A549 (cell line): ENCODE data around the gene CLPX. TPM values are rescaled to one million over a fixed set of nuclear protein-coding genes. Genes with fewer than 3 reads are reported as not detected.

Source experiments
- ATAC-seq, 2 experiments: fragments of 200-7000 bp in 1 of 2; fragments of >200 bp in 1 of 2; cut with Nextera tagmentation in 1 of 2; cut with Tn5 transposase in 1 of 2; 3 replicates each; pipeline versions ENCODE4 v1.8.0 to v1.9.1; 2018 to 2020; ENCODE audit warnings: mild to moderate bottlenecking in 1 of 2, moderate library complexity in 1 of 2
- CTCF ChIA-PET: fragments of 300-600 bp; sonication (Branson Sonifier 250); formaldehyde crosslinking; extraction: SDS; loops from one replicate; lab custom pipeline; 2021; ENCODE audit warnings: antibody characterized with exemption, inconsistent platforms; lab: Yijun Ruan, JAX
- POLR2A ChIA-PET: fragments of 350-600 bp; formaldehyde crosslinking; extraction: SDS; loops from one replicate; lab custom pipeline; 2021; ENCODE audit warnings: antibody characterized with exemption, inconsistent platforms; lab: Yijun Ruan, JAX
- DNase-seq, 2 experiments: peaks; one replicate each; pipeline versions ENCODE4 v3.0.0 to v3.0.0-alpha.2; 2011 to 2016; ENCODE audit warnings: low read depth in 1 of 2, low spot score in 1 of 2
- FAIRE-seq: peaks from 2 replicates; lab custom pipeline; 2011; peaks lifted over from hg19 to GRCh38; lab: Jason Lieb, UNC
- H3K27ac ChIP-seq, 2 experiments: fragments of >200 bp; sonication (Bioruptor Twin); formaldehyde crosslinking; 3 replicates each; pipeline ENCODE4 v1.5.1; 2016 to 2017
- H3K4me1 ChIP-seq: fragments of >200 bp; sonication (Bioruptor Twin); formaldehyde crosslinking; 3 replicates; pipeline ENCODE4 v1.6.1; 2016
- H3K4me2 ChIP-seq: fragments of >200 bp; sonication (Bioruptor Twin); formaldehyde crosslinking; 3 replicates; pipeline ENCODE4 v1.6.1; 2016
- H3K4me3 ChIP-seq: fragments of >200 bp; sonication (Bioruptor Twin); formaldehyde crosslinking; 3 replicates; pipeline ENCODE4 v1.5.1; 2016
- H3K9me3 ChIP-seq: fragments of >200 bp; sonication (Bioruptor Twin); formaldehyde crosslinking; 3 replicates; pipeline ENCODE4 v1.6.1; 2016
- BHLHE40 ChIP-seq: IDR thresholded peaks from 2 replicates; pipeline ENCODE4 v1.6.1; 2012; ENCODE audit warnings: low read depth, low read length, inconsistent platforms
- CHD2 ChIP-seq: fragments of 150-350 bp; IDR thresholded peaks from 2 replicates; pipeline ENCODE4 v1.6.1; 2014; ENCODE audit warnings: low read length; ENCODE audit not compliant: partially characterized antibody
- CHD4 ChIP-seq: fragments of 200-600 bp; sonication (generic); IDR thresholded peaks from 2 replicates; pipeline ENCODE4 v1.6.1; 2016; ENCODE audit warnings: antibody characterized with exemption, mild to moderate bottlenecking, borderline replicate concordance
- FOSB ChIP-seq: fragments of 250-450 bp; sonication (Bioruptor Pico); IDR thresholded peaks from 2 replicates; pipeline ENCODE4 v1.5.0; 2020; ENCODE audit warnings: mild to moderate bottlenecking, moderate library complexity
- GATA3 ChIP-seq: IDR thresholded peaks from 2 replicates; pipeline ENCODE4 v1.6.1; 2012; ENCODE audit warnings: borderline replicate concordance
- HDAC2 ChIP-seq: fragments of 200-600 bp; sonication (generic); IDR thresholded peaks from 2 replicates; pipeline ENCODE4 v1.6.1; 2016
- HES2 ChIP-seq: fragments of >200 bp; sonication (Bioruptor Twin); formaldehyde crosslinking; IDR thresholded peaks from 2 replicates; pipeline ENCODE4 v1.6.1; 2016
- HOXB13 ChIP-seq: fragments of 250-450 bp; sonication (Bioruptor Pico); IDR thresholded peaks from 2 replicates; pipeline ENCODE4 v1.5.0; 2020; ENCODE audit warnings: low read depth, mild to moderate bottlenecking, moderate library complexity
- JUN ChIP-seq, 2 experiments: fragments of >200 bp; sonication (Bioruptor Twin); formaldehyde crosslinking; IDR thresholded peaks; 2 replicates in 1 of 2; 3 replicates in 1 of 2; pipeline ENCODE4 v1.6.1; 2016 to 2017
- KDM1A ChIP-seq: fragments of 200-600 bp; sonication (generic); IDR thresholded peaks from 2 replicates; pipeline ENCODE4 v1.6.1; 2016; ENCODE audit warnings: low read depth, mild to moderate bottlenecking
- KDM5A ChIP-seq: fragments of 200-600 bp; sonication (generic); IDR thresholded peaks from 2 replicates; pipeline ENCODE4 v1.6.1; 2016; ENCODE audit warnings: antibody characterized with exemption, mild to moderate bottlenecking
- MAFK ChIP-seq: fragments of 450-650 bp; IDR thresholded peaks from 2 replicates; pipeline ENCODE4 v1.6.1; 2014; ENCODE audit not compliant: partially characterized antibody
- NFE2L2 ChIP-seq: fragments of 150-350 bp; conservative IDR thresholded peaks from 2 replicates; pipeline ENCODE4 v1.6.1; 2014; ENCODE audit warnings: low read length
- NR3C1 ChIP-seq: fragments of >200 bp; sonication (Bioruptor Twin); formaldehyde crosslinking; IDR thresholded peaks from 3 replicates; pipeline ENCODE4 v1.6.1; 2017
- POLR2A ChIP-seq: IDR thresholded peaks from 2 replicates; pipeline ENCODE4 v1.6.1; 2012; ENCODE audit warnings: mild to moderate bottlenecking, low read length
- RAD21 ChIP-seq, 2 experiments: fragments of >200 bp in 1 of 2; sonication (Bioruptor Twin) in 1 of 2; formaldehyde crosslinking in 1 of 2; IDR thresholded peaks in 1 of 2; conservative IDR thresholded peaks in 1 of 2; 2 replicates in 1 of 2; 3 replicates in 1 of 2; pipeline ENCODE4 v1.6.1; 2012 to 2018; ENCODE audit warnings: inconsistent platforms in 1 of 2
- RARB ChIP-seq: fragments of 250-450 bp; sonication (Bioruptor Pico); IDR thresholded peaks from 2 replicates; pipeline ENCODE4 v1.8.0; 2021; ENCODE audit warnings: mild to moderate bottlenecking, moderate library complexity
- RFX5 ChIP-seq: fragments of 450-650 bp; IDR thresholded peaks from 2 replicates; pipeline ENCODE4 v1.7.1; 2014; ENCODE audit warnings: antibody characterized with exemption, mild to moderate bottlenecking, moderate library complexity
- SREBF2 ChIP-seq: fragments of 450-650 bp; IDR thresholded peaks from 2 replicates; pipeline ENCODE4 v1.6.1; 2014; ENCODE audit warnings: mild to moderate bottlenecking, moderate library complexity
- TFCP2L1 ChIP-seq: fragments of 250-450 bp; sonication (Bioruptor Pico); IDR thresholded peaks from 2 replicates; pipeline ENCODE4 v1.5.0; 2021; ENCODE audit warnings: mild to moderate bottlenecking
- TP53 ChIP-seq: fragments of 250-450 bp; sonication (Bioruptor Pico); IDR thresholded peaks from 2 replicates; pipeline ENCODE4 v1.5.0; 2021; ENCODE audit warnings: mild to moderate bottlenecking, moderate library complexity
- ZFP36 ChIP-seq: fragments of 450-650 bp; IDR thresholded peaks from 2 replicates; pipeline ENCODE4 v1.6.1; 2014; ENCODE audit warnings: borderline replicate concordance; ENCODE audit not compliant: partially characterized antibody
- ZNF302 ChIP-seq: fragments of 250-450 bp; sonication (Bioruptor Pico); IDR thresholded peaks from 2 replicates; pipeline ENCODE4 v1.9.0; 2021; ENCODE audit warnings: inconsistent platforms, mild to moderate bottlenecking, moderate library complexity
- ZSCAN20 ChIP-seq: fragments of 250-450 bp; sonication (Bioruptor Pico); IDR thresholded peaks from 2 replicates; pipeline ENCODE4 v1.8.0; 2022; ENCODE audit warnings: mild to moderate bottlenecking, moderate library complexity
- WGBS: methylation state at CpG from one replicate; pipeline ENCODE4 v1.1.6; 2017; ENCODE audit errors: missing lambda C conversion rate; 5-methylcytosine and 5-hydroxymethylcytosine counted together
- polyA plus RNA-seq, 4 experiments: library from polyadenylated mRNA; depleted of rRNA in 3 of 4; stranded (reverse); fragments of >200 nt; fragmentation: RNase III in 1 of 4; extraction: RNeasy Plus Mini Kit Qiagen cat#74134 plus additional on column Dnase treatment in 1 of 4; gene quantifications; 2 replicates in 3 of 4; 3 replicates in 1 of 4; pipeline ENCODE4 v1.2.3, GENCODE V29; 2011 to 2017
- TF ChIP-seq, protein P1 (sequence below): fragments of 250-450 bp; sonication (Bioruptor Pico); IDR thresholded peaks from 2 replicates; pipeline ENCODE4 v1.5.0; 2021; ENCODE audit warnings: mild to moderate bottlenecking, moderate library complexity, borderline replicate concordance
- TF ChIP-seq, protein P2 (sequence below): IDR thresholded peaks from 2 replicates; pipeline ENCODE4 v1.6.1; 2012; ENCODE audit warnings: low read depth, borderline replicate concordance

The CLPX gene
- polyA plus RNA-seq, 2 of the 4 experiments (the other 2 are of a cell fraction) = 55.4 to 113 TPM

DNA sequence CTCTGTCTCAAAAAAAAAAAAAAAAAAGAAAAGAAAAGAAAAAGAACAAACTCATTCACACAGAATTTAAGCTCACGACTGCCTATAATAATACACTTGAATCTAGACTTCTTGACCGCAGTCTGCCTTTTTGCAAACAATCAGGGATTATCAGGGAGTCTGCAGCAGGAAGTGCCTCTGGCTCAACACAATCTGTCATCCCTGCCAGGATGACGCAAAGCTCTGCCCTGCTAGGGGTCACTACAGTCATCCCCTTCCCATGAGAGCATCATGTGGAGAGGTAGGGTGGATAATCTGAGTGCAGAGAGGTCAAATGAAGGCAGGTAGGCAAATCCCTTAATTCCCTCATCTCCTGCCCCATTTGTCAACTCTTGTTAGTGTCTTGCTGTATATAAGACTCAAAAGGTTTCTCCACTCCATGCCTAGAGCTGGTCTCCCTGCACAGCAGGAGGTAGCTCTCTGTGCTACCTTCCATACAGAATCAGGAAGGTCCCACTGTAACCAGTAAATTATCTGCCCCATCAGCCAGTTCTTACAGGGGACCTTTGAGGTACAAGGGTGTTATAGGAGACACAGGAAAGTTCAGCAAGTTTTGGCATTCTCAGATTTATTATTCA is 74.4 kb downstream of the CLPX start:
- Histone ChIP-seq H3K4me3 (no peak overlapping the region), H3K4me1 (no peaks in the 10 kb centered on the region), H3K9me3 (no peaks in the 10 kb centered on the region), H3K27ac (no peak overlapping the region), H3K4me2 (no peak overlapping the region)
- ChIA-PET POLR2A (no interaction called here), CTCF (interaction anchor here (0.9 to 3.3 kb wide), 4 partner anchors 10 to 77 kb away, joined by 3 to 24 read pairs (median 4); no protein-coding TSS in a partner anchor)
- peak in 1 of 2 experiments; percentile 43; a peak in 2 of 6 replicates for ATAC-seq
- no peak for FAIRE-seq
- TF ChIP-seq GATA3 = no peak
- WGBS = 93% methylated on average over 3 of the region's 3 CpGs
- DNase-seq = no peak

DNA sequence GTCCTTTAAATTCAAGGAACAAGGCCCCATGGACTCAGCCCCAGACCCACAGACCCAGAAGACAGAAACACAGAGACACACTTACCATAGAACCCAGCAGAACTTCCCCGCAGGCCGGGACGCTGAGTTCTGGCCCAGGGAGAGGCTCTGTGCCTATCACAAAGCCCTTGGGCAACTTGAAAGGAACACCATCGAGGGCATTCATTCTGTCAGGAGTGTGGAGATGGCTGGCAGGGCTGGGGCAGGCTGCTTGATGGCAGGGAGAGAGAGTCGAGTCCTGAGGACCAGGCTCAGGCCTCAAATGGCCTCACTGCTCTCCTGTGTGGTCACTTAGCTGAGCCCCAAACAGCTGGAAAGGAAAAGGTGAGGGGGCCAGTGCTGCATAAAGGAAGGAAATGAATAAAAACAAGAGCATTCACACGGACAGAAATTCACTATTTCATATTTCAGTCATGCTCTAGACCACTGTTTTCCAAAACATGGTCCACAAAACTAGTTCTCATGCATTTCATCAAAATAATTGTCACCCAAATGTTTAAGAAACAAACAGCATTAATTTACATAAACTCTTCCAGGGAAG is 79.0 kb downstream of the CLPX start:
- H3K27ac ChIP-seq = no peak overlapping the region
- ATAC-seq (no peak), DNase-seq (no peak), FAIRE-seq (no peak)
- CTCF ChIA-PET = interaction anchor here (0.6 to 2.0 kb wide), 5 partner anchors 12 to 255 kb away, joined by 3 to 5 read pairs (median 4); no protein-coding TSS in a partner anchor
- no peaks in the 10 kb centered on the region for H3K9me3 ChIP-seq
- no peaks in the 10 kb centered on the region for H3K4me1 ChIP-seq
- TF ChIP-seq HOXB13 (CRISPR knock-in tag) = no peak
- TF ChIP-seq HES2 = no peak
- no peak for TF ChIP-seq POLR2A
- no peak for TF ChIP-seq CHD2
- TF ChIP-seq RAD21 (conservative IDR thresholded peaks at IDR 0.05 in 1 of 2, IDR thresholded peaks at IDR 0.05 in 1 of 2) = no peak
- TF ChIP-seq JUN (IDR thresholded peaks at IDR 0.05) = no peak
- TF ChIP-seq RARB = no peak
- no peak for TF ChIP-seq ZFP36
- no peak for TF ChIP-seq TP53
- TF ChIP-seq, protein P1, sequence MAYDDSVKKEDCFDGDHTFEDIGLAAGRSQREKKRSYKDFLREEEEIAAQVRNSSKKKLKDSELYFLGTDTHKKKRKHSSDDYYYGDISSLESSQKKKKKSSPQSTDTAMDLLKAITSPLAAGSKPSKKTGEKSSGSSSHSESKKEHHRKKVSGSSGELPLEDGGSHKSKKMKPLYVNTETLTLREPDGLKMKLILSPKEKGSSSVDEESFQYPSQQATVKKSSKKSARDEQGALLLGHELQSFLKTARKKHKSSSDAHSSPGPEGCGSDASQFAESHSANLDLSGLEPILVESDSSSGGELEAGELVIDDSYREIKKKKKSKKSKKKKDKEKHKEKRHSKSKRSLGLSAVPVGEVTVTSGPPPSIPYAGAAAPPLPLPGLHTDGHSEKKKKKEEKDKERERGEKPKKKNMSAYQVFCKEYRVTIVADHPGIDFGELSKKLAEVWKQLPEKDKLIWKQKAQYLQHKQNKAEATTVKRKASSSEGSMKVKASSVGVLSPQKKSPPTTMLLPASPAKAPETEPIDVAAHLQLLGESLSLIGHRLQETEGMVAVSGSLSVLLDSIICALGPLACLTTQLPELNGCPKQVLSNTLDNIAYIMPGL (CRISPR knock-in tag) = no peak
- no peak for TF ChIP-seq NR3C1
- no peak for TF ChIP-seq FOSB
- POLR2A ChIA-PET = no interaction called here
- WGBS = 81% methylated on average over 6 of the region's 6 CpGs
- H3K4me2 ChIP-seq = no peak overlapping the region
- no peak overlapping the region for H3K4me3 ChIP-seq

GRCh38 chr15:65105038-65105437 is 80.1 kb downstream of the CLPX start:
- no peak for TF ChIP-seq NFE2L2
- TF ChIP-seq MAFK = no peak
- TF ChIP-seq ZNF302 (CRISPR knock-in tag) = no peak
- TF ChIP-seq TFCP2L1 = no peak
- TF ChIP-seq ZSCAN20 = no peak
- TF ChIP-seq RFX5 = no peak
- TF ChIP-seq, protein P2, sequence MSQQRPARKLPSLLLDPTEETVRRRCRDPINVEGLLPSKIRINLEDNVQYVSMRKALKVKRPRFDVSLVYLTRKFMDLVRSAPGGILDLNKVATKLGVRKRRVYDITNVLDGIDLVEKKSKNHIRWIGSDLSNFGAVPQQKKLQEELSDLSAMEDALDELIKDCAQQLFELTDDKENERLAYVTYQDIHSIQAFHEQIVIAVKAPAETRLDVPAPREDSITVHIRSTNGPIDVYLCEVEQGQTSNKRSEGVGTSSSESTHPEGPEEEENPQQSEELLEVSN = no peak
- TF ChIP-seq HDAC2 = no peak
- no peak for TF ChIP-seq CHD2
- TF ChIP-seq CHD4 = no peak
- TF ChIP-seq JUN (IDR thresholded peaks at IDR 0.05) = no peak
- TF ChIP-seq KDM5A = no peak
- no peak for TF ChIP-seq SREBF2
- TF ChIP-seq NR3C1 = no peak
- TF ChIP-seq KDM1A = no peak
- no peak for TF ChIP-seq BHLHE40
- WGBS = 91% methylated on average over 5 of the region's 5 CpGs
- H3K4me1 ChIP-seq = no peaks in the 10 kb centered on the region
- H3K9me3 ChIP-seq = no peaks in the 10 kb centered on the region
- DNase-seq = no peak
- no peak overlapping the region for H3K4me3 ChIP-seq
- no peak for FAIRE-seq
- ATAC-seq = no peak
- no peak overlapping the region for H3K27ac ChIP-seq
- ChIA-PET POLR2A (no interaction called here), CTCF (interaction anchor here (0.8 to 1.8 kb wide), 3 partner anchors 11 to 18 kb away, joined by 3 to 8 read pairs (median 4); no protein-coding TSS in a partner anchor)
- H3K4me2 ChIP-seq = no peak overlapping the region
